GDM1 (cell line): ENCODE data around the gene OR51M1.

Source experiments
- DNase-seq: peaks from one replicate; lab custom pipeline; 2025; lab: John Stamatoyannopoulos, UW

OR51M1 gene

DNA sequence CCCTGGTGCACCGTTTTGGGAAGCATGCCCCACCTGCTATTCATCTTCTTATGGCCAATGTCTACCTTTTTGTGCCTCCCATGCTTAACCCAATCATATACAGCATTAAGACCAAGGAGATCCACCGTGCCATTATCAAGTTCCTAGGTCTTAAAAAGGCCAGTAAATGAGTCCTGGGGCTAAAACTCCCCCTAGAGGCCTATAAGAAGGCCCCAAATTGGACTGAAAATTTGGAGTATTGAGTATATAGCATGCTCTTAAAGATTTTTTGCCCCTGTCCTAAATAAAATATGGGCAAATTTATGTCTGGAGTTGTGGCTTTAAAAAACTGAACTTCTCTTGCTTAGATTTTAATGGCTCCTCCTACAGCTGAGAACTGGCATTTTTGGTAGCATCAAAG, 6.6 kb downstream of the OR51M1 start:
- DNase-seq: no peak

DNA sequence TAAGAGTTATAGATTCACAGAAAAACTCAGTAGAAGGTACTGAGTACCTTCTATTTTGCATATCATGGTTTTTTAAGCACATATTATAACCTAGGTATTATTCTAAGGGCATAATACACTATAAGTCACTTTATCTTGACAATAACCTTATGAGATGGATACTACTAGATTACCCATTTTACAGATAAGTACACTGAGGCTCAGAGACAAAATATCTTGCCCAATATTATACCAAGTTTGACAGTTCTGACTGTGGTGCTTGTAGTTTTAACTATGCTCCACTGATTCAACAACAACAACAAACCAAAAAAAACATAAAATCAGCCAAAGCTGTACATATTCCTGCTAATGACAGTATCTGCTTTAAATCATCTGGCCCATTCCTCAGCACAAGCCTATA, 10.5 kb downstream of the OR51M1 start:
- no peak for DNase-seq

DNA sequence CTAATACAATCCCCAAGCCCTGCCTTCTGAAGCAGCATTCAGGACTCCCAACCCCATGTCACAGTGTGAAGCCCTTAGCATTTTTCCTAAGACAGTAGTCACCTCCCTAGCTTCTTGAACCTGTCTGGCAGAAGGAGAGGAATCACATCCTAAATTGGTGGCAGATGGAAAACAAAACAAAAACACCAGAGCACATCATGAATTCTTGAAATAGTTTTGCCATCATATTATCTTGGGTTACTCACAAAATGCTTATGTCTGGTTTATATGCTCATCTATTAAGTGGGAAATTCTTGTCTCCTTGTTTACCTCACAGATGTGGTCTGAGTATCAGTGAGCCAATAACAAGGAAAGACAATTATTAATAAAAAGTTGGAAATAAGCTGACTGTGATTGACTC, 15.3 kb downstream of the OR51M1 start:
- no peak for DNase-seq

DNA sequence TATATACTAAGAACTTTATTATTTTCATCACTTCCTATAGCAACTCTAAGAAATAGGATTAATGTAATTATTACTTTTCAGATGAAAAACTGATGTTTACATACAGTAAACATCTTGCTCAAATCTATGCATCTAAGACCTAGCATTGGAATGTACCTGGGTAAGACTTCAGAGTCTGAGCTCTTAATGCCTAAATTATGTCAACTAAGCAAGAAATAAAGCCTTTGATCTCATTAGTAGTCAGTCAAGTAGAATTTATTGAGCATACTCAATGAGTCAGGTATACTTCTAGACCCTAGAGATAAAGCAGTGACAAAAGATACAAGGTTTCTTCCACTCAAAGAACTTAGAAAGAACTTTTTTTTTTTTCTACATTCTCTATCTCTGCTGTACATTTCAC, 21.6 kb downstream of the OR51M1 start:
- DNase-seq: no peak

DNA sequence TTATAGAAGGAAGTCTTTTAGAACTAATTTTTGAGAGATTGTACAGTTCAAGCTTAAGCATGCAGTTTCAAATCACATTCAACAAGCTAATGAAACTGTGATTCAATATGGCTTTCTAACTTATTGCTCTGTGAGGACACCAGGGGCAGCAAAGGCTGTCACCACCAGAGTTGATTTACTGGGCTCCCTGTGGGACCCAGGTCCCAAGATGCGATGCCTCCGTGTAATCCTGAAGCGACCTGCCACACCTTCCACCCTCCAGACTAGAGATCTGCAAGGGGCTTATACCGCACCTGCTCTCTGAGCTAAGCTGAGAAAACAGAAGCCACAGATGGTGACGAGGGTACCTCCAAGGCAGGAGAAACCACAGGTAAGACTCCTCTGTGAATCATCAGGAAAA, 37.4 kb downstream of the OR51M1 start:
- DNase-seq: no peak

DNA sequence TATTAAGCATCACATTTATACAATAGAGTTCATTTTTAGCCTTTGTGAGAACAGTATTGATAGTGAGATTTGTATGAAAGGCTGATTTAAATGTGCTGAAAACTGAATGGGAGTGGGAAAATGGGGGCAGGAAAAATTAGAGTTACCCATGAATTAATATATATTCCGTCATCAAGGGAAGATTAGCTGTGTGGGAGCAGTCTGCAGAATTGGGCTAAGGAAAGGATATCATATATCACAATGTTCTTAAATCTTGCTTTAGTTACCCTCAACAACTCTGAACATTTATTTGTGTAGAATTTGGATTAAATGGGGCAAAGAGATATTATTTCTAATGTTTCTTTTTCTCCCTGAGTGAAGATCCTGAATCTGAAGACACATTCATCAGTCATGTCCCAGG, 38.2 kb downstream of the OR51M1 start, which contains the start of gene OR51Q1:
Gene OR51Q1, plus strand, starts transcription at position 301 of the 400 bp plus-strand sequence. Its CDS starts 90 bp downstream, at position 391.
- no peak for DNase-seq

DNA sequence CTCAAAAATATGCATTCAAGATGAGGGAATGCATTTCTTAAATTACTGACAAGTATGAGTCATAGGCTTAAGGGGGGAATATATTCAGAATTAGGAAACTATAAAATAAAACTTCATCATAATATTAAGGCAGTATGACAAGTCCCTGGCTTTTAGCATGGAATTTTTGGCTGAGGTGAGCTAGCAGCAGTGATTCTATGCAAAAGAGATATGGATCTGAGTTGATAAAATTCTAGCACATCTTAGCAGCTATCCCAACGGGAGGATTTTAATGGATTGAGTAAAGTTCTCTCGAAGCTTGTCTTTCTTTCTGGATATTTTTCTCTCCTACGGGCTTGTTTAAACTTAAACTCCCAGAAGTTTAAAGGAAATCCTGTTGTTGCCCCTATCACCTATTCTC, 39.5 kb downstream of the OR51M1 start:
- no peak for DNase-seq

DNA sequence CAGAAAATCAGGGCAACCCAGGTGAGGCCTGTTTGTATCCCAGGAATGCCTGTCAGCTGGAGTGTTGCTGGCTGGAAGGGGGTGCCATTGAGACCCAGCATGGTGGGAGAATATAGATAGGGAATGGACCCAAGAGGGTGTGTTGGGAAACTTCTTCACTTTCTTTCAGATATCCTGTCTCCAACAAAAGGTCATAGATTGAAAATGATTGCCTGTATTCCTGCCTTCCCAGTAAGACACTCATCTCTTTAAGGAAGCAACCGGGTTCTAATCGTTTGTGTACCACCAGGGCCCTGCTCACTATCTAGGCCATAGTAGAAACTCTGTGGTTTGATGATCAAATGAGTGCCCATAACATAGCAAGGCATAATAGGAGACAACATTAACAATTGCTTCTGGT, 57.8 kb downstream of the OR51M1 start, which contains the start of gene OR51I1:
Gene OR51I1, minus strand, starts transcription at position 101 of the 400 bp plus-strand sequence. Its CDS starts 0 bp downstream, at position 101.
- DNase-seq: no peak
